Panc1 (cell line): ENCODE results near the gene TEX11. TPM values are rescaled to one million over a fixed set of nuclear protein-coding genes. Genes with fewer than 3 reads are reported as not detected.

Experiments
- ATAC-seq: fragments of 200-7000 bp; cut with Tn5 transposase; 2 replicates; pipeline ENCODE4 v1.9.1; 2020; ENCODE audit warnings: mild to moderate bottlenecking, moderate library complexity
- BruUV-seq: library from RNA; stranded (reverse); fragments of 400-500 nt; replicated peaks from 2 replicates; lab custom pipeline; 2021; lab: Mats Ljungman, UMichigan
- CTCF ChIA-PET: fragments of 300-600 bp; sonication (Branson Sonifier 250); formaldehyde crosslinking; loops from one replicate; lab custom pipeline; 2022; ENCODE audit warnings: antibody characterized with exemption; lab: Charles Lee
- POLR2A ChIA-PET: fragments of 300-600 bp; sonication (Branson Sonifier 250); formaldehyde crosslinking; loops from one replicate; lab custom pipeline; 2022; ENCODE audit warnings: antibody characterized with exemption; lab: Charles Lee
- DNase-seq: peaks from one replicate; pipeline ENCODE4 v3.0.0-alpha.2; 2010; ENCODE audit warnings: low read depth, low spot score
- H3K27ac ChIP-seq: 2 replicates; pipeline ENCODE4 v1.5.1; 2011; ENCODE audit warnings: mild to moderate bottlenecking, low read length, inconsistent platforms
- H3K27me3 ChIP-seq: fragments of 200-500 bp; sonication (Bioruptor generic); 2 replicates; pipeline ENCODE4 v1.6.0; 2014; ENCODE audit warnings: low read length, inconsistent platforms; ENCODE audit not compliant: control insufficient read depth, insufficient read depth
- H3K36me3 ChIP-seq: fragments of 200-500 bp; sonication (Bioruptor generic); 2 replicates; pipeline ENCODE4 v1.5.1; 2014; ENCODE audit warnings: inconsistent platforms, mild to moderate bottlenecking, low read length, moderate library complexity; ENCODE audit not compliant: control insufficient read depth, insufficient read depth
- H3K4me1 ChIP-seq: 2 replicates; pipeline ENCODE4 v1.5.1; 2011; ENCODE audit warnings: inconsistent platforms, mild to moderate bottlenecking, low read length, moderate library complexity; ENCODE audit not compliant: control insufficient read depth, insufficient read depth
- H3K4me3 ChIP-seq, 2 experiments: 2 replicates each; pipeline ENCODE4 v1.5.1; 2011 to 2012; ENCODE audit warnings: low read depth in 2 of 2, low read length in 2 of 2, mild to moderate bottlenecking in 2 of 2, inconsistent platforms in 1 of 2, moderate library complexity in 1 of 2
- H3K9me3 ChIP-seq: fragments of 200-500 bp; sonication (Bioruptor generic); 2 replicates; pipeline ENCODE4 v1.5.1; 2014; ENCODE audit warnings: low read depth, mild to moderate bottlenecking, inconsistent platforms, low read length, moderate library complexity; ENCODE audit not compliant: control insufficient read depth, insufficient read depth
- CTCF ChIP-seq: fragments of 450-650 bp; IDR thresholded peaks from 2 replicates; pipeline ENCODE4 v1.5.1; 2017; ENCODE audit warnings: mild to moderate bottlenecking
- POLR2AphosphoS5 ChIP-seq: IDR thresholded peaks from 2 replicates; pipeline ENCODE4 v1.6.1; 2012; ENCODE audit warnings: mild to moderate bottlenecking, low read depth, low read length, moderate library complexity
- SIN3A ChIP-seq: IDR thresholded peaks from 2 replicates; pipeline ENCODE4 v1.6.1; 2012; ENCODE audit warnings: low read depth, mild to moderate bottlenecking, low read length, moderate library complexity, borderline replicate concordance; ENCODE audit not compliant: insufficient read depth
- TCF7L2 ChIP-seq: IDR thresholded peaks from 2 replicates; pipeline ENCODE4 v1.6.1; 2011; ENCODE audit warnings: mild to moderate bottlenecking, low read depth, low read length, inconsistent platforms
- in situ Hi-C: cut with HindIII; loops from 2 replicates; pipeline ENCODE4 v1.10.0; 2016; ENCODE audit warnings: low sequenced_read_pairs, low pct_unique_long_range_greater_than_20kb
- intact Hi-C: fragments of 100-400 bp; cut with micrococcal nuclease; formaldehyde crosslinking; loops from one replicate; pipeline ENCODE4 v1.10.0; 2022; ENCODE audit not compliant: unreplicated experiment
- total RNA-seq: library from RNA; stranded (reverse); gene quantifications from one replicate; pipeline ENCODE4 v1.2.1, GENCODE V29; 2021; ENCODE audit not compliant: unreplicated experiment
- TF ChIP-seq, protein P1 (sequence below), 2 experiments: IDR thresholded peaks; 2 replicates each; pipeline ENCODE4 v1.6.1; 2011 to 2012; ENCODE audit warnings: low read depth in 2 of 2, control low read depth in 1 of 2, low read length in 1 of 2, mild to moderate bottlenecking in 1 of 2, moderate library complexity in 1 of 2; ENCODE audit not compliant: insufficient read depth in 1 of 2

TEX11 gene
- total RNA-seq, 1 experiment from 2014 or later = not detected

DNA sequence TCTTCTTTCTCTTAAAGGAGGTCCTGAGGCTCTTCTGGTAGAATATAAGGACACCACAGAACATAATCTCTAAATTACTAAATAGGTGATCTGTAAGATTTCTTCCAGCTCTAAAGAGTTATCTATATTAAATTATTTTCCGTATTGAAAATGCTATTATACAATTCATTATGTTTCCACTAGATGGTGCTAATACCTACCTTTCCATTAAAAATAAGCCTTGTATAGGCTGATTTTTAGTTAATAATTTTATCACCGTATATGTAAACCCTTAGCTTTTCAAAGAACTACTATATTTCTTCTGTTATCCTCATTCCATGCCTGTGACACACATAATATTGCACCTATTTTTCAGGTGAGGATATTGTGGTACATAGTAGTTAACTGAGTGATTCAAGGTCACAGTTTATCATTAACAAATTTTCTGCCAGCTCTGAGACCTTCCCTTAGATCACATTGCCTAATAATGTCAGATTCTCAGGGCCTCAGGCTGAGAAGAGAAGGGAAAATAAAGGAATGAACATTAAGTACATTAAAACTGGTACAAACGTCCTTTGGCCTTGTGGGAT is 138.8 kb downstream of the TEX11 start:
- H3K9me3 ChIP-seq = no peaks in the 10 kb centered on the region
- no peaks in the 10 kb centered on the region for H3K4me1 ChIP-seq
- CTCF ChIA-PET = no interaction called here
- ATAC-seq = no peak
- H3K36me3 ChIP-seq = no peaks in the 10 kb centered on the region
- no peak overlapping the region for H3K4me3 ChIP-seq
- in situ Hi-C loops = no loop called here
- no TSS peak for BruUV-seq
- H3K27ac ChIP-seq = no peak overlapping the region
- no peak for DNase-seq
- intact Hi-C loops = loop anchor here (5.0 kb wide), 1 partner anchor 193 kb away; no protein-coding TSS in a partner anchor
- POLR2A ChIA-PET = no interaction called here
- TF ChIP-seq, protein P1, sequence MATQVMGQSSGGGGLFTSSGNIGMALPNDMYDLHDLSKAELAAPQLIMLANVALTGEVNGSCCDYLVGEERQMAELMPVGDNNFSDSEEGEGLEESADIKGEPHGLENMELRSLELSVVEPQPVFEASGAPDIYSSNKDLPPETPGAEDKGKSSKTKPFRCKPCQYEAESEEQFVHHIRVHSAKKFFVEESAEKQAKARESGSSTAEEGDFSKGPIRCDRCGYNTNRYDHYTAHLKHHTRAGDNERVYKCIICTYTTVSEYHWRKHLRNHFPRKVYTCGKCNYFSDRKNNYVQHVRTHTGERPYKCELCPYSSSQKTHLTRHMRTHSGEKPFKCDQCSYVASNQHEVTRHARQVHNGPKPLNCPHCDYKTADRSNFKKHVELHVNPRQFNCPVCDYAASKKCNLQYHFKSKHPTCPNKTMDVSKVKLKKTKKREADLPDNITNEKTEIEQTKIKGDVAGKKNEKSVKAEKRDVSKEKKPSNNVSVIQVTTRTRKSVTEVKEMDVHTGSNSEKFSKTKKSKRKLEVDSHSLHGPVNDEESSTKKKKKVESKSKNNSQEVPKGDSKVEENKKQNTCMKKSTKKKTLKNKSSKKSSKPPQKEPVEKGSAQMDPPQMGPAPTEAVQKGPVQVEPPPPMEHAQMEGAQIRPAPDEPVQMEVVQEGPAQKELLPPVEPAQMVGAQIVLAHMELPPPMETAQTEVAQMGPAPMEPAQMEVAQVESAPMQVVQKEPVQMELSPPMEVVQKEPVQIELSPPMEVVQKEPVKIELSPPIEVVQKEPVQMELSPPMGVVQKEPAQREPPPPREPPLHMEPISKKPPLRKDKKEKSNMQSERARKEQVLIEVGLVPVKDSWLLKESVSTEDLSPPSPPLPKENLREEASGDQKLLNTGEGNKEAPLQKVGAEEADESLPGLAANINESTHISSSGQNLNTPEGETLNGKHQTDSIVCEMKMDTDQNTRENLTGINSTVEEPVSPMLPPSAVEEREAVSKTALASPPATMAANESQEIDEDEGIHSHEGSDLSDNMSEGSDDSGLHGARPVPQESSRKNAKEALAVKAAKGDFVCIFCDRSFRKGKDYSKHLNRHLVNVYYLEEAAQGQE (IDR thresholded peaks at IDR 0.05; ENCODE audit: insufficient read depth in 1 of 2, low read depth in 2 of 2, low read length in 1 of 2) = no peak
- peak; percentile 40; the same call in 1 of the 2 replicates for TF ChIP-seq CTCF
- TF ChIP-seq POLR2AphosphoS5 = no peak
- no peak for TF ChIP-seq TCF7L2
- TF ChIP-seq SIN3A = no peak
- no peaks in the 10 kb centered on the region; the same call in 1 of the 2 replicates for H3K27me3 ChIP-seq

DNA sequence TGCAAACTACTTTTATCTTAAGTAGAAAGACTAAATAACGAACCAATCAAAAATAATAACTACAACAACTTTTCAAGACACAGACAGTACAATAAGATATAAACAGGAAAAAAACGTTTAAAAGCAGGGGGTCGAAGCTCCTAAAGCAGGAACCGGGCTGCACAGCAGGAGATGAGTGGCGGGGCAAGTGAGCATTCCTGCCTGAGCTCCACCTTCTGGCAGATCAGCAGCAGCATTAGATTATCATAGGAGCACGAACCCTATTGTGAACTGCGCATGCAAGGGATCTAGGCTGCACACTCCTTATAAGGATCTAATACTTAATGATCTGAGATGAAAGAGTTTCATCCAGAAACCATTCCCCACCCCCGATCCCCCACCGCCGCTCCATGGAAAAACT is 146.2 kb downstream of the TEX11 start:
- no peaks in the 10 kb centered on the region for H3K36me3 ChIP-seq
- POLR2A ChIA-PET = no interaction called here
- H3K9me3 ChIP-seq = no peaks in the 10 kb centered on the region
- in situ Hi-C loops (no loop called here), intact Hi-C loops (no loop called here)
- TF ChIP-seq POLR2AphosphoS5 = no peak
- no peak for TF ChIP-seq TCF7L2
- peak; percentile 35; the same call in 1 of the 2 replicates for TF ChIP-seq CTCF
- no peak for TF ChIP-seq SIN3A
- H3K27me3 ChIP-seq = no peaks in the 10 kb centered on the region
- H3K4me3 ChIP-seq = no peak overlapping the region
- CTCF ChIA-PET = interaction anchor here (0.6 kb wide), 1 partner anchor 97 kb away, joined by 6 read pairs; no protein-coding TSS in a partner anchor
- H3K27ac ChIP-seq = no peak overlapping the region
- no peak for ATAC-seq
- DNase-seq = no peak
- no peaks in the 10 kb centered on the region for H3K4me1 ChIP-seq
- no TSS peak for BruUV-seq
